ENCODE results near the gene BANP. TPM values are rescaled to one million over a fixed set of nuclear protein-coding genes. Genes with fewer than 3 reads are reported as not detected.
"Not testable (repeated sequence)": the region's sequence is repeated elsewhere in the genome, so short reads cannot be mapped to it uniquely, and the experiment has no call there.

Gene BANP
- total RNA-seq, 1 experiment from 2014 or later: 49.6 TPM

DNA sequence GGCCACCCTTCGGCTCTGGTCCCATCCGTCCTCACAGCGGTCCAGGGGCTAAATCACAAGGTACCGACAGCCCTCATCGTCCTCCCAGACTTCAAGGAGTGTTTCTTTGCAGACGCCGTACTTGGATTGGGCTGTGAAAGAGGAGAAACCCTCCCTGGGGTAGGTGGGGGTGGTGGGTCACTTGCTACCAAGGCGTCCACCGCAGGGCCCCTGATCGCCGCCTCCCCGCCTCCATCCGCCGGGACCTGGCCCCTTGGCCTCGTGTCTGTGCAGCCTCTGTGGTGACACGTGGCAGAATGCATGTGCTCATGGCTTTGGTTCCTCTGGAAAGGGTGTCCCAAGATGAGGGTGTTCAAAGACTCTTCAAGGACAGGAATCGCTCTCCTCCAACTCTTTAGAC lies 151.4 kb downstream of the BANP start:
- TF ChIP-seq, protein P1, sequence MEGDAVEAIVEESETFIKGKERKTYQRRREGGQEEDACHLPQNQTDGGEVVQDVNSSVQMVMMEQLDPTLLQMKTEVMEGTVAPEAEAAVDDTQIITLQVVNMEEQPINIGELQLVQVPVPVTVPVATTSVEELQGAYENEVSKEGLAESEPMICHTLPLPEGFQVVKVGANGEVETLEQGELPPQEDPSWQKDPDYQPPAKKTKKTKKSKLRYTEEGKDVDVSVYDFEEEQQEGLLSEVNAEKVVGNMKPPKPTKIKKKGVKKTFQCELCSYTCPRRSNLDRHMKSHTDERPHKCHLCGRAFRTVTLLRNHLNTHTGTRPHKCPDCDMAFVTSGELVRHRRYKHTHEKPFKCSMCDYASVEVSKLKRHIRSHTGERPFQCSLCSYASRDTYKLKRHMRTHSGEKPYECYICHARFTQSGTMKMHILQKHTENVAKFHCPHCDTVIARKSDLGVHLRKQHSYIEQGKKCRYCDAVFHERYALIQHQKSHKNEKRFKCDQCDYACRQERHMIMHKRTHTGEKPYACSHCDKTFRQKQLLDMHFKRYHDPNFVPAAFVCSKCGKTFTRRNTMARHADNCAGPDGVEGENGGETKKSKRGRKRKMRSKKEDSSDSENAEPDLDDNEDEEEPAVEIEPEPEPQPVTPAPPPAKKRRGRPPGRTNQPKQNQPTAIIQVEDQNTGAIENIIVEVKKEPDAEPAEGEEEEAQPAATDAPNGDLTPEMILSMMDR (IDR thresholded peaks at IDR 0.05; ENCODE audit: unreplicated experiment): no peak
- intact Hi-C loops (cut with micrococcal nuclease; ENCODE audit: unreplicated experiment): no loop called here
- BruUV-seq (replicated peaks): no TSS peak
- H3K27ac Mint-ChIP-seq (ENCODE audit: unreplicated experiment): no peak overlapping the region
- H3K36me3 Mint-ChIP-seq (ENCODE audit: insufficient read depth, unreplicated experiment): no peaks in the 10 kb centered on the region
- no peak for DNase-seq
- H3K9me3 Mint-ChIP-seq (ENCODE audit: low read depth, unreplicated experiment): no peaks in the 10 kb centered on the region
- H3K4me3 Mint-ChIP-seq (ENCODE audit: low read depth, unreplicated experiment): no peak overlapping the region
- CTCF ChIA-PET: no interaction called here
- no peaks in the 10 kb centered on the region for H3K4me1 Mint-ChIP-seq (ENCODE audit: low read depth, unreplicated experiment)
- H3K27me3 Mint-ChIP-seq (ENCODE audit: unreplicated experiment): peaks cover 88% of the 10 kb centered on the region

DNA sequence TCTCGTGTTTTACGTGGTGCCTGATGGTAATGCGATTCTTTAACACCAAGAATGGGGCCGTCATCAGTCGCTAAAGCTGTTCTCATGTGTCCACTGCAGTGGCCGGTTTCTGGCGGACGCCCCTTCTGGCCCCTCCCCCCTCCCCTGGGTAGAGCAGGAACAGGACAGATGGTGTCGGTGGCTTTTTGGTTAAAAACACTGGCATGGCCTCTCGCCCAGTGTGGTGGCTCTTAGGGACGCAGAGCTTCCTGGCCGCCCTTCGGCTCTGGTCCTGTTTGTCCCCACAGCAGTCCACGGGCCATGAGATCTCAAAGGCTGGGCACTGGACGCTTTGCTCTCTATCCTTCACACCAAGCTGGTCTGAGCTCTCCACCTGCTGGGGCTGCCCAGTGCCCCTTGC lies 151.8 kb downstream of the BANP start:
- BruUV-seq (replicated peaks): no TSS peak
- Mint-ChIP-seq H3K27ac (ENCODE audit: unreplicated experiment) (no peak overlapping the region), H3K4me3 (ENCODE audit: low read depth, unreplicated experiment) (no peak overlapping the region), H3K9me3 (ENCODE audit: low read depth, unreplicated experiment) (no peaks in the 10 kb centered on the region), H3K36me3 (ENCODE audit: insufficient read depth, unreplicated experiment) (no peaks in the 10 kb centered on the region), H3K4me1 (ENCODE audit: low read depth, unreplicated experiment) (no peaks in the 10 kb centered on the region), H3K27me3 (ENCODE audit: unreplicated experiment) (peaks cover 88% of the 10 kb centered on the region)
- intact Hi-C loops (cut with micrococcal nuclease; ENCODE audit: unreplicated experiment): no loop called here
- no peak for DNase-seq
- CTCF ChIA-PET: no interaction called here
- TF ChIP-seq, protein P1 (IDR thresholded peaks at IDR 0.05; ENCODE audit: unreplicated experiment): no peak

DNA sequence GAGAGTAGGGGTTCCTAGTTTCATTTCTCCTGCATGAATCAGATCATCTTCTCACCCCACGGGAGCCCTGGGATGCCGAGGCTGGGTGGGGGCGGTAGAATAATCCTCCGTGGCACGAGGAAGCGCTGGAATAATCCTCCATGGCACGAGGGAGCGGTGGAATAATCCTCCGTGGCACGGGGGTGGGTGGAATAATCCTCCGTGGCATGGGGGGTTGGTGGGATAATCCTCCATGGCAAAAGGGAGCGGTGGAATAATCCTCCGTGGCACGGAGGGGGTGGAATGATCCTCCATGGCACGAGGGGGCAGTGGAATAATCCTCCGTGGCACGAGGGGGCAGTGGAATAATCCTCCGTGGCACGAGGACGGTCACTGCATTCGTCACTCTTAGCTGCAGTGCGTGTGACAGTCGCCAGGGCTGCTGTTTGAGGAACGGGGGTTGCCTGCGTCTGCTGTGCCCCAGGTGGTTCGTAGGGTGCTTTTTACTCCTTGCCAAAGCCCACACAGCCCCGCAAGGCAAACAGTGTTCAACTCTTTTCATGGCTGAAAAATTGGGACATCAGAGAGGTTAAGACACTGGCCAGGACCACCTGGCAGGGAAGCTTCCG lies 152.5 kb downstream of the BANP start:
- Mint-ChIP-seq H3K4me3 (ENCODE audit: low read depth, unreplicated experiment) (no peak overlapping the region), H3K36me3 (ENCODE audit: insufficient read depth, unreplicated experiment) (no peaks in the 10 kb centered on the region), H3K27me3 (ENCODE audit: unreplicated experiment) (peaks cover 88% of the 10 kb centered on the region), H3K4me1 (ENCODE audit: low read depth, unreplicated experiment) (no peaks in the 10 kb centered on the region), H3K27ac (ENCODE audit: unreplicated experiment) (no peak overlapping the region), H3K9me3 (ENCODE audit: low read depth, unreplicated experiment) (no peaks in the 10 kb centered on the region)
- no peak for DNase-seq
- CTCF ChIA-PET: no interaction called here
- intact Hi-C loops (cut with micrococcal nuclease; ENCODE audit: unreplicated experiment): no loop called here
- no TSS peak for BruUV-seq (replicated peaks)
- TF ChIP-seq, protein P1 (IDR thresholded peaks at IDR 0.05; ENCODE audit: unreplicated experiment): no peak

DNA sequence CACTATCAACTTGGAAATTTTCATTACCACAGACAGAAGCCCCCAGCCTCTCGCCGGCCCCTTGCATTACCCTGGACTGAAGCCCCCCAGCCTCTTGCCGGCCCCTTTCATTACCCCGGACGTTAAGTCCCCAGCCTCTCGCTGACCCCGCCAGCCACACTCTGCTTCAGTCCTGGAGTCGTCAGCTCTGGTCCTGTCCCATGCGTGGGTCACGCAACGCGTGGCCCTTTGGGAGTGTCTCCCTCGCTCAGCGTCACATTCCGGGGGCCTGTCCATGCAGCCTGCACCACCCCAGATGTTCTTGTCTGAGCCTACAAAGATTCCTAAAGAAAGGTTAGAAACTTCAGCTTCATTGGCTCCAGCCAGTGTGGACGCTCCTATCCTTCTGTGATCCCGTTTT lies 153.1 kb downstream of the BANP start:
- DNase-seq; BruUV-seq (replicated peaks); H3K36me3 Mint-ChIP-seq (ENCODE audit: insufficient read depth, unreplicated experiment); intact Hi-C loops (cut with micrococcal nuclease; ENCODE audit: unreplicated experiment); H3K9me3 Mint-ChIP-seq (ENCODE audit: low read depth, unreplicated experiment); CTCF ChIA-PET; H3K4me1 Mint-ChIP-seq (ENCODE audit: low read depth, unreplicated experiment); H3K27ac Mint-ChIP-seq (ENCODE audit: unreplicated experiment); H3K4me3 Mint-ChIP-seq (ENCODE audit: low read depth, unreplicated experiment): not testable (repeated sequence)
- H3K27me3 Mint-ChIP-seq (ENCODE audit: unreplicated experiment): peaks cover 88% of the 10 kb centered on the region

DNA sequence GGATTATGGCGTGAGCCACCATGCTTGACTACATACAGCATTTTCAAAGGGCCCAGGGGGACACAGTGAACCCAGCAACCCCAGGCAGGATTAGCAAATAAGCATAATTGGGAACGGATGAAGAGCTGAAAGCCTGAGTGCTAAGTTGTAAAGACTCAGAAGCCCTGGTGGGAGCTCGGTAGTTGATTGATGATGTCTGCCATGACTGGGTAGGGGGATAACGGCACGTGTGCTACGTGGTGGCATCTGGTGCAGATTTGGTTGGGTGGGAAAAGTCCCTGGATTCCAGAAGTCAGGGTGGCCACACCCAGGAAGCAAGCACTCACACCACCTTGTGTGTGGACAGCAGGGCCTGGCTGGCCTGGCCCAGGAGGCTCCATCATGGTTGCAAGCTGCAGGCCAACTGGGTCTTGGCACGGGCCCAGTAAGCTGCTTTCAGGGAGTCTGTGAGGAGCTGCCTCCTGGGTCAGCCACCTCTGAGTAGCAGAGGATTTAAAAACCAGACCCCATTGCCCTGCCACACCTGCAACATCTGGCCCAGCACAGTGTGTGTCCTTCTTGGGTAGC lies 154.4 kb downstream of the BANP start:
- H3K36me3 Mint-ChIP-seq (ENCODE audit: insufficient read depth, unreplicated experiment); CTCF ChIA-PET; intact Hi-C loops (cut with micrococcal nuclease; ENCODE audit: unreplicated experiment); H3K4me1 Mint-ChIP-seq (ENCODE audit: low read depth, unreplicated experiment); DNase-seq; BruUV-seq (replicated peaks); H3K4me3 Mint-ChIP-seq (ENCODE audit: low read depth, unreplicated experiment); H3K27ac Mint-ChIP-seq (ENCODE audit: unreplicated experiment); H3K9me3 Mint-ChIP-seq (ENCODE audit: low read depth, unreplicated experiment): not testable (repeated sequence)
- H3K27me3 Mint-ChIP-seq (ENCODE audit: unreplicated experiment): peaks cover 88% of the 10 kb centered on the region

DNA sequence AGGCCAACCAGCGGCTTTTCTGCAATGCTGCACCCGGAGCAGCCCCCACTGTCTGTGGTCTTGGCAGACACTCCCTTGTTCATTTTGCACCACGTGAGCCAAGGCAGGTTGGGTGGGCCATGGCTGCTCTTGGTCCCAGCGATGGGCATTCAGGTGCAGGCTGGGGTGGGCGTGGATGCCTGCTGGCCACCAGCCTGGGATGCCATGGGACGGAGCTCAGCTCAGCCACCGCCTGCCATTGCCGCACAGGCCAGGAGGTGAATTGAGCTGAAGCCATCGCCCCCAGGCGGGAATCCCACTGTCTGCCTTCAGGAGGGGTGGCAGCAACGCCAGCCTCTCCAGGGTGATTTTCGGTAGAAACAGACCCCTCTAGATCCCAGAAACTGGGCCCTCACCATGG lies 155.3 kb downstream of the BANP start:
- BruUV-seq (replicated peaks); CTCF ChIA-PET; H3K4me1 Mint-ChIP-seq (ENCODE audit: low read depth, unreplicated experiment); H3K9me3 Mint-ChIP-seq (ENCODE audit: low read depth, unreplicated experiment); intact Hi-C loops (cut with micrococcal nuclease; ENCODE audit: unreplicated experiment); H3K27ac Mint-ChIP-seq (ENCODE audit: unreplicated experiment); H3K36me3 Mint-ChIP-seq (ENCODE audit: insufficient read depth, unreplicated experiment); H3K4me3 Mint-ChIP-seq (ENCODE audit: low read depth, unreplicated experiment); DNase-seq: not testable (repeated sequence)
- peaks cover 88% of the 10 kb centered on the region for H3K27me3 Mint-ChIP-seq (ENCODE audit: unreplicated experiment)

Measured in Calu3 (cell line).